Activated T-helper 1 cell treated with anti-CD3 and anti-CD28 coated beads, Interleukin-2, amount 50 U/mL, for 16 hours (primary cell): ENCODE data around the gene MEMO1.
"Not testable (repeated sequence)": the region's sequence is repeated elsewhere in the genome, so short reads cannot be mapped to it uniquely, and the experiment has no call there.

Source experiments
- DNase-seq, 2 donors: peaks; one replicate each; pipeline ENCODE4 v3.0.0-alpha.2; 2020; ENCODE audit warnings: low read depth in 1 of 2, low spot score in 1 of 2

The MEMO1 gene

GRCh38 chr2:31958140-31958717 lies 52.6 kb downstream of the MEMO1 start:
- no peak for DNase-seq

GRCh38 chr2:31957354-31958139 lies 53.3 kb downstream of the MEMO1 start:
- DNase-seq: no peak

- DNase-seq: not testable (repeated sequence)
These were observed 53.9 kb downstream of the MEMO1 start for GRCh38 chr2:31956934-31957333.

- DNase-seq: no peak
These were observed 54.5 kb downstream of the MEMO1 start for GRCh38 chr2:31956312-31956711.

GRCh38 chr2:31953095-31953494 lies 57.7 kb downstream of the MEMO1 start:
- not testable (repeated sequence) for DNase-seq

GRCh38 chr2:31950946-31951562 lies 59.8 kb downstream of the MEMO1 start:
- no peak for DNase-seq

- DNase-seq: no peak
These were observed 62.9 kb downstream of the MEMO1 start for GRCh38 chr2:31947871-31948270.

- no peak for DNase-seq
These were observed 64.0 kb downstream of the MEMO1 start for GRCh38 chr2:31946838-31947237.

- DNase-seq: no peak
These were observed 65.3 kb downstream of the MEMO1 start for GRCh38 chr2:31945572-31945935.

- no peak for DNase-seq
These were observed 65.8 kb downstream of the MEMO1 start for GRCh38 chr2:31944828-31945571.

GRCh38 chr2:31943636-31944225 lies 67.1 kb downstream of the MEMO1 start:
- DNase-seq: no peak

- no peak for DNase-seq
These were observed 69.9 kb downstream of the MEMO1 start for GRCh38 chr2:31940920-31941319.

- no peak for DNase-seq
These were observed 73.1 kb downstream of the MEMO1 start for GRCh38 chr2:31937741-31938140.

GRCh38 chr2:31935370-31935769 lies 75.4 kb downstream of the MEMO1 start:
- no peak for DNase-seq

- DNase-seq: no peak
These were observed 77.7 kb downstream of the MEMO1 start for GRCh38 chr2:31933066-31933465.

GRCh38 chr2:31932589-31932988 lies 78.2 kb downstream of the MEMO1 start:
- no peak for DNase-seq

- no peak for DNase-seq
These were observed 78.9 kb downstream of the MEMO1 start for GRCh38 chr2:31931916-31932315.

GRCh38 chr2:31925517-31925916 lies 85.3 kb downstream of the MEMO1 start:
- DNase-seq: no peak

- no peak for DNase-seq
These were observed 87.1 kb downstream of the MEMO1 start for GRCh38 chr2:31923662-31924061.

GRCh38 chr2:31922542-31923408 lies 88.0 kb downstream of the MEMO1 start:
- DNase-seq: no peak
